HepG2 (cell line): Measurements from ENCODE around the gene CYCS. TPM values are rescaled to one million over a fixed set of nuclear protein-coding genes. Genes with fewer than 3 reads are reported as not detected.

Experiments
- ATAC-seq: fragments of 200-7000 bp; cut with Tn5 transposase; 3 replicates; pipeline ENCODE4 v1.9.1; 2020; ENCODE audit warnings: mild to moderate bottlenecking, moderate library complexity
- BruUV-seq: library from RNA; stranded (reverse); fragments of 400-500 nt; replicated peaks from 2 replicates; lab custom pipeline; 2021; lab: Mats Ljungman, UMichigan
- CTCF ChIA-PET: fragments of 300-600 bp; formaldehyde crosslinking; extraction: SDS; loops from one replicate; lab custom pipeline; 2021; ENCODE audit warnings: low total read pairs, inconsistent platforms, low intra/inter-chr PET ratio; lab: Yijun Ruan, JAX
- POLR2A ChIA-PET: fragments of 350-600 bp; sonication (Branson Sonifier 250); formaldehyde crosslinking; loops from one replicate; lab custom pipeline; 2020; ENCODE audit warnings: antibody characterized with exemption, inconsistent platforms; lab: Yijun Ruan, JAX
- DNase-seq: peaks from one replicate; pipeline ENCODE4 v3.0.0-alpha.2; 2015; ENCODE audit warnings: low spot score
- FAIRE-seq: peaks from 3 replicates; lab custom pipeline; 2011; peaks lifted over from hg19 to GRCh38; lab: Jason Lieb, UNC
- H2AFZ ChIP-seq: one replicate; pipeline ENCODE4 v1.6.1; 2011; ENCODE audit warnings: low read length, inconsistent platforms
- H3K27ac ChIP-seq: fragments of 300-600 bp; 3 replicates; pipeline ENCODE4 v1.8.0; 2011; ENCODE audit warnings: mixed run types, mild to moderate bottlenecking, mixed read lengths, low read length, inconsistent platforms; ENCODE audit not compliant: insufficient read depth; ENCODE audit errors: extremely low read length
- H3K27me3 ChIP-seq, 2 experiments: fragments of 200-600 bp in 1 of 2; 2 replicates in 1 of 2; 3 replicates in 1 of 2; pipeline versions ENCODE4 v1.6.0 to v1.8.0; 2011; ENCODE audit warnings: low read length in 2 of 2, mild to moderate bottlenecking in 2 of 2, moderate library complexity in 2 of 2, inconsistent platforms in 1 of 2; ENCODE audit not compliant: insufficient read depth in 2 of 2, control insufficient read depth in 1 of 2
- H3K36me3 ChIP-seq, 2 experiments: fragments of 200-600 bp in 1 of 2; replicated peaks in 1 of 2; 2 replicates in 1 of 2; 3 replicates in 1 of 2; pipeline versions ENCODE4 v1.5.1 to v1.8.0; 2011; ENCODE audit warnings: low read length in 2 of 2, inconsistent platforms in 1 of 2; ENCODE audit not compliant: insufficient read depth in 2 of 2, control insufficient read depth in 1 of 2
- H3K4me1 ChIP-seq: 2 replicates; pipeline ENCODE4 v1.5.1; 2012; ENCODE audit warnings: low read length, inconsistent platforms; ENCODE audit not compliant: insufficient read depth
- H3K4me2 ChIP-seq: 2 replicates; pipeline ENCODE4 v1.6.0; 2011; ENCODE audit warnings: low read depth, low read length, inconsistent platforms
- H3K4me3 ChIP-seq, 3 experiments: fragments of 200-600 bp in 1 of 3; sonication (generic), shearing (Covaris generic) in 1 of 3; replicated peaks in 1 of 3; 2 replicates each; pipeline ENCODE4 v1.5.1; 2011 to 2016; ENCODE audit warnings: low read length in 3 of 3, inconsistent platforms in 2 of 3, low read depth in 2 of 3, mild to moderate bottlenecking in 2 of 3, control low read depth in 1 of 3, mixed read lengths in 1 of 3; ENCODE audit not compliant: insufficient read depth in 1 of 3
- H3K79me2 ChIP-seq: one replicate; pipeline ENCODE4 v1.6.1; 2011; ENCODE audit warnings: low read length, inconsistent platforms; ENCODE audit not compliant: insufficient read depth
- H3K9ac ChIP-seq: 2 replicates; pipeline ENCODE4 v1.6.0; 2011; ENCODE audit warnings: mild to moderate bottlenecking, low read depth, low read length, inconsistent platforms; ENCODE audit not compliant: insufficient read depth
- H3K9me3 ChIP-seq: 2 replicates; pipeline ENCODE4 v1.5.1; 2012; ENCODE audit warnings: mild to moderate bottlenecking, low read length
- H4K20me1 ChIP-seq: 2 replicates; pipeline ENCODE4 v1.6.0; 2011; ENCODE audit warnings: inconsistent platforms, mild to moderate bottlenecking, low read length, moderate library complexity; ENCODE audit not compliant: insufficient read depth
- AKAP8 ChIP-seq: sonication (generic); formaldehyde crosslinking; IDR thresholded peaks from 2 replicates; pipeline ENCODE4 v1.5.1; 2020; ENCODE audit warnings: mild to moderate bottlenecking, missing genetic modification reagents
- ATRX ChIP-seq: sonication (generic); formaldehyde crosslinking; IDR thresholded peaks from 2 replicates; pipeline ENCODE4 v1.4.0; 2020; ENCODE audit warnings: missing genetic modification reagents, borderline replicate concordance
- HMGA1 ChIP-seq: sonication (generic); formaldehyde crosslinking; conservative IDR thresholded peaks from 2 replicates; pipeline ENCODE4 v1.4.0; 2020; ENCODE audit warnings: missing genetic modification reagents
- NR2F6 ChIP-seq, 2 experiments: IDR thresholded peaks; 2 replicates each; pipeline ENCODE4 v1.6.1; 2016; ENCODE audit warnings: antibody characterized with exemption in 1 of 2, mild to moderate bottlenecking in 1 of 2
- POLR2AphosphoS2 ChIP-seq: IDR thresholded peaks from 2 replicates; pipeline ENCODE4 v1.6.1; 2011; ENCODE audit warnings: low read depth, low read length, improper control_type of control experiment
- SKI ChIP-seq: fragments of 450-650 bp; IDR thresholded peaks from one replicate; pipeline ENCODE4 v1.6.1; 2018; ENCODE audit warnings: mild to moderate bottlenecking; ENCODE audit not compliant: partially characterized antibody
- SOX13 ChIP-seq, 3 experiments: fragments of 450-650 bp in 1 of 3; sonication (generic) in 1 of 3; formaldehyde crosslinking in 1 of 3; IDR thresholded peaks in 2 of 3; conservative IDR thresholded peaks in 1 of 3; 2 replicates each; pipeline versions ENCODE4 v1.5.0 to v1.6.1; 2016 to 2020; ENCODE audit warnings: antibody characterized with exemption in 1 of 3, mild to moderate bottlenecking in 1 of 3, missing compliant biosample characterization in 1 of 3, missing genetic modification reagents in 1 of 3, moderate library complexity in 1 of 3
- STAT6 ChIP-seq: sonication (generic); formaldehyde crosslinking; IDR thresholded peaks from 2 replicates; pipeline ENCODE4 v1.4.0; 2020; ENCODE audit warnings: missing genetic modification reagents, mild to moderate bottlenecking, borderline replicate concordance
- ZIK1 ChIP-seq: sonication (generic); formaldehyde crosslinking; IDR thresholded peaks from 2 replicates; pipeline ENCODE4 v1.5.0; 2020; ENCODE audit warnings: mild to moderate bottlenecking, low read depth, missing genetic modification reagents, borderline replicate concordance
- ZNF138 ChIP-seq: sonication (generic); formaldehyde crosslinking; IDR thresholded peaks from 2 replicates; pipeline ENCODE4 v1.5.0; 2020; ENCODE audit warnings: mild to moderate bottlenecking, low read depth, missing genetic modification reagents
- WGBS: methylation state at CpG from one replicate; pipeline ENCODE4 v1.1.6; 2017; ENCODE audit warnings: low lambda C conversion rate; 5-methylcytosine and 5-hydroxymethylcytosine counted together
- in situ Hi-C: cut with HindIII; loops from 2 replicates; pipeline ENCODE4 v1.10.0; 2017; ENCODE audit warnings: low pct_unique_long_range_greater_than_20kb; ENCODE audit not compliant: extremely low pct_ligation_motif_present
- intact Hi-C: fragments of 100-400 bp; cut with micrococcal nuclease; formaldehyde crosslinking; loops from one replicate; pipeline ENCODE4 v1.10.0; 2022; ENCODE audit not compliant: unreplicated experiment
- polyA plus RNA-seq, 8 experiments: library from polyadenylated mRNA; depleted of rRNA in 3 of 8; stranded (reverse) in 7 of 8; unstranded in 1 of 8; fragments of >200 nt; fragmentation: Illumina TruSeq in 4 of 8; extraction: Trizol in 4 of 8; gene quantifications; 2 replicates each; pipeline versions ENCODE4 v1.2.1 to v1.2.3, GENCODE V29; 2011 to 2016; ENCODE audit warnings: low read depth in 4 of 8, missing spikeins in 1 of 8, mixed read lengths in 1 of 8; ENCODE audit not compliant: insufficient read depth in 1 of 8
- total RNA-seq, 5 experiments: library from RNA; depleted of rRNA; stranded (reverse); fragments of >200 nt; fragmentation: Illumina TruSeq; extraction: Trizol; gene quantifications; 2 replicates each; pipeline ENCODE4 v1.2.3, GENCODE V29; 2016; ENCODE audit warnings: low read depth in 1 of 5

The CYCS gene
- total and polyA plus RNA-seq, 2 of the 13 experiments (the other 11 are each of a cell fraction or from before 2014, with no cell fraction given), result 35.9 to 202 TPM

GRCh38 chr7:25149836-25150235, 24.8 kb upstream of the CYCS start:
- H3K4me1 ChIP-seq, result no peaks in the 10 kb centered on the region
- in situ Hi-C loops, result no loop called here
- no TSS peak for BruUV-seq
- intact Hi-C loops, result no loop called here
- ChIA-PET POLR2A (interaction anchor here (1.0 kb wide), 1 partner anchor 25 kb away, joined by 4 read pairs; the partner anchor contains the start of gene CYCS), CTCF (no interaction called here)
- no peaks in the 10 kb centered on the region for H4K20me1 ChIP-seq
- FAIRE-seq, result no peak
- H3K27me3 ChIP-seq, result no peaks in the 10 kb centered on the region
- 88% methylated on average over 1 of the region's 1 CpG for WGBS
- H2AFZ ChIP-seq, result no peak overlapping the region
- H3K27ac ChIP-seq, result no peak overlapping the region
- 0 out of 5 replicates have a peak, but pooled peaks cover 0 to 4% of the 10 kb centered on the region in 2 experiments for H3K36me3 ChIP-seq
- no peak for DNase-seq
- no peak for TF ChIP-seq SOX13 (IDR thresholded peaks at IDR 0.05)
- TF ChIP-seq SOX13 (CRISPR knock-in tag; conservative IDR thresholded peaks at IDR 0.05 in 1 of 2, IDR thresholded peaks at IDR 0.05 in 1 of 2), result no peak
- no peak for TF ChIP-seq POLR2AphosphoS2
- TF ChIP-seq AKAP8 (CRISPR knock-in tag), result no peak
- TF ChIP-seq ZIK1 (CRISPR knock-in tag), result no peak
- no peak for TF ChIP-seq NR2F6 (IDR thresholded peaks at IDR 0.05)
- no peak for TF ChIP-seq NR2F6 (CRISPR knock-in tag; IDR thresholded peaks at IDR 0.05)
- no peak for TF ChIP-seq STAT6
- TF ChIP-seq ATRX (CRISPR knock-in tag), result no peak
- no peak for TF ChIP-seq SKI
- TF ChIP-seq ZNF138 (CRISPR knock-in tag), result no peak
- TF ChIP-seq HMGA1 (CRISPR knock-in tag), result no peak
- no peak overlapping the region for H3K9ac ChIP-seq
- ATAC-seq, result no peak
- no peaks in the 10 kb centered on the region for H3K9me3 ChIP-seq
- no peak overlapping the region for H3K4me2 ChIP-seq
- no peak overlapping the region for H3K4me3 ChIP-seq
- H3K79me2 ChIP-seq, result no peaks in the 10 kb centered on the region
